ENCODE results near the gene SLC47A2.

The SLC47A2 gene

DNA sequence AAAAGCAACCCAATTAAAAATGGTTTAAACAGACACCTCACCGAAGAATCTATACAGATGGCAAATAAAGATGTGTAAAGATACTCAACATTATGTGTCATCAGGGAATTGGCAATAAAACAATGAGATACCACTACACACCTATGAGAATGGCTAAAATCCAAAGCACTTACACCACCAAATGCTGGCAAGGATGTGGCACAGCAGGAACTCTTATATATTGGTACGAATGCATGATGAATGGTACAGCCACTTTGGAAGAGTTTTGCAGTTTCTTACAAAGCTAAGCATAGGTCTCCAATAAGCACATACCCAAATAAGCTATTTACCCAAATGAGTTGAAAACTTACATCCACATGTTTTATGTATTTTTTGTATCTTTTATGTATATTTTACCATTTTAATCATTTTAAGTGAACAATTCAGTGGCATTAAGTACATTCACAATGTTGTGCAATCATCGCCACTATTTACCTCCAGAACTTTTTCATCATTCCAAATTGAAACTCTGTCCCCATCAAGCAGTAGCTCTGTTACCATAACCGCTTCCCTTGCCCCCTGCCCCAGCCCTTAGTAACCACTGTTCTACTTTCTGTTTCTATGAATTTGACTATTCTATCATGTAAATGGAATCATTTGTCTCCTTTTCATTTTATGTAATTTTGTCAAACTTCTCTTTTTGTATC lies 74.6 kb downstream of the SLC47A2 start:
- TF ChIP-seq, protein P1, sequence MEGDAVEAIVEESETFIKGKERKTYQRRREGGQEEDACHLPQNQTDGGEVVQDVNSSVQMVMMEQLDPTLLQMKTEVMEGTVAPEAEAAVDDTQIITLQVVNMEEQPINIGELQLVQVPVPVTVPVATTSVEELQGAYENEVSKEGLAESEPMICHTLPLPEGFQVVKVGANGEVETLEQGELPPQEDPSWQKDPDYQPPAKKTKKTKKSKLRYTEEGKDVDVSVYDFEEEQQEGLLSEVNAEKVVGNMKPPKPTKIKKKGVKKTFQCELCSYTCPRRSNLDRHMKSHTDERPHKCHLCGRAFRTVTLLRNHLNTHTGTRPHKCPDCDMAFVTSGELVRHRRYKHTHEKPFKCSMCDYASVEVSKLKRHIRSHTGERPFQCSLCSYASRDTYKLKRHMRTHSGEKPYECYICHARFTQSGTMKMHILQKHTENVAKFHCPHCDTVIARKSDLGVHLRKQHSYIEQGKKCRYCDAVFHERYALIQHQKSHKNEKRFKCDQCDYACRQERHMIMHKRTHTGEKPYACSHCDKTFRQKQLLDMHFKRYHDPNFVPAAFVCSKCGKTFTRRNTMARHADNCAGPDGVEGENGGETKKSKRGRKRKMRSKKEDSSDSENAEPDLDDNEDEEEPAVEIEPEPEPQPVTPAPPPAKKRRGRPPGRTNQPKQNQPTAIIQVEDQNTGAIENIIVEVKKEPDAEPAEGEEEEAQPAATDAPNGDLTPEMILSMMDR (conservative IDR thresholded peaks at IDR 0.05; ENCODE audit: low read length), result no peak
- no peak for TF ChIP-seq EZH2phosphoT487 (IDR thresholded peaks at IDR 0.05; ENCODE audit: borderline replicate concordance)
- Histone ChIP-seq H2AFZ (ENCODE audit: low read length) (no peak overlapping the region; the same call in 1 of the 2 replicates), H3K27me3 (ENCODE audit: insufficient read depth, low read length, poor library complexity, severe bottlenecking) (no peaks in the 10 kb centered on the region), H3K79me2 (ENCODE audit: insufficient read depth, low read length) (no peaks in the 10 kb centered on the region), H3K9me3 (ENCODE audit: insufficient read depth, low read depth, low read length) (no peaks in the 10 kb centered on the region), H3K4me3 (ENCODE audit: low read length, poor library complexity, severe bottlenecking) (no peak overlapping the region), H3K4me2 (ENCODE audit: low read depth, low read length, poor library complexity, severe bottlenecking) (no peak overlapping the region), H3K36me3 (ENCODE audit: insufficient read depth, low read length) (no peaks in the 10 kb centered on the region), H3K9ac (ENCODE audit: low read depth, low read length, poor library complexity, severe bottlenecking) (no peak overlapping the region), H3K4me1 (ENCODE audit: insufficient read depth, low read length, poor library complexity, severe bottlenecking) (no peaks in the 10 kb centered on the region), H3F3A (ENCODE audit: low read depth) (no peaks in the 10 kb centered on the region), H3K9me2 (replicated peaks; ENCODE audit: low read depth, low read length) (no peaks in the 10 kb centered on the region), H4K20me1 (ENCODE audit: insufficient read depth, low read length, poor library complexity, severe bottlenecking) (no peaks in the 10 kb centered on the region)

DNA sequence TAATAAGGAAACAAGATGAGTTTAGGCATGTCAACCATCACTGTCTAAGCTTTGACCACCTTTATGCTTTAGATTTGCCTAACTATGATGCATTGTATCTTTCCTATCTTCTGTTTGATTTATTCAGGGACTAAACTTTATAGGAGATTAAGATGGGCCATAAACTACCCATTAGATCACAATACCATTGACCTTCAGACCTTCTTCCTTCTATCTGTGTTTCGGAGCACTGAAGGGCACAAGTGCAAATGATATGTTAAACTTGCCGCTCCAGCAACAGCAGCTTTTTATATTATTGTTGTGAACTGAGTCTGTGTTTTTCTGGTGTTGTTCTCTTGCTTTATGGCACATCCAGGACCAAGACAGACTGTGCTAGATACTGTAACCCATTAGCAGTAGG lies 84.5 kb downstream of the SLC47A2 start:
- H4K20me1 ChIP-seq (ENCODE audit: insufficient read depth, low read length, poor library complexity, severe bottlenecking), result no peaks in the 10 kb centered on the region
- no peaks in the 10 kb centered on the region for H3K4me1 ChIP-seq (ENCODE audit: insufficient read depth, low read length, poor library complexity, severe bottlenecking)
- H3F3A ChIP-seq (ENCODE audit: low read depth), result no peaks in the 10 kb centered on the region
- no peak overlapping the region for H3K9ac ChIP-seq (ENCODE audit: low read depth, low read length, poor library complexity, severe bottlenecking)
- H2AFZ ChIP-seq (ENCODE audit: low read length), result no peak overlapping the region
- no peaks in the 10 kb centered on the region for H3K9me3 ChIP-seq (ENCODE audit: insufficient read depth, low read depth, low read length)
- no peaks in the 10 kb centered on the region for H3K36me3 ChIP-seq (ENCODE audit: insufficient read depth, low read length)
- no peak for TF ChIP-seq EZH2phosphoT487 (IDR thresholded peaks at IDR 0.05; ENCODE audit: borderline replicate concordance)
- TF ChIP-seq, protein P1 (conservative IDR thresholded peaks at IDR 0.05; ENCODE audit: low read length), result no peak
- no peak overlapping the region for H3K4me3 ChIP-seq (ENCODE audit: low read length, poor library complexity, severe bottlenecking)
- H3K4me2 ChIP-seq (ENCODE audit: low read depth, low read length, poor library complexity, severe bottlenecking), result no peak overlapping the region
- H3K9me2 ChIP-seq (replicated peaks; ENCODE audit: low read depth, low read length), result no peaks in the 10 kb centered on the region
- H3K27me3 ChIP-seq (ENCODE audit: insufficient read depth, low read length, poor library complexity, severe bottlenecking), result no peaks in the 10 kb centered on the region
- H3K79me2 ChIP-seq (ENCODE audit: insufficient read depth, low read length), result no peaks in the 10 kb centered on the region

DNA sequence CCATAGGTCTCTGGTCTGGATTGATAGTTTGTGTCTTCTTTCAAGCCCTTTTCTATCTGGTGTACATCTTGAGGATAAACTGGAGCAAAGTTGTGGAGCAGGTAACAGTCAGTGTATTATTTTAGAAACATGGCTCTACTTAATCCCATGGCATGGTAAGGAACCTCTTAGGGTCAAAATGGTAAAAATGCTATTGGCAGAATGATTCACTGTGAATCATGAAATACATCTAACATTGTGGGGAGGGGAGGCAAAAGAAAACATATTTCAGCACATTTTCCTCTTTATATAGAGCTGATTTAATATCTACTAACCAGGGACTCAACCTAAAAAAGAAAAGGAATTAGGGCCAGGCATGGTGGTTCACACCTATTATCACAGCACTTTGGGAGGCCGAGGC lies 85.7 kb downstream of the SLC47A2 start:
- Histone ChIP-seq H3F3A (ENCODE audit: low read depth) (no peaks in the 10 kb centered on the region), H3K27me3 (ENCODE audit: insufficient read depth, low read length, poor library complexity, severe bottlenecking) (no peaks in the 10 kb centered on the region), H3K9me2 (replicated peaks; ENCODE audit: low read depth, low read length) (no peaks in the 10 kb centered on the region), H4K20me1 (ENCODE audit: insufficient read depth, low read length, poor library complexity, severe bottlenecking) (no peaks in the 10 kb centered on the region), H3K79me2 (ENCODE audit: insufficient read depth, low read length) (no peaks in the 10 kb centered on the region), H2AFZ (ENCODE audit: low read length) (no peak overlapping the region), H3K4me3 (ENCODE audit: low read length, poor library complexity, severe bottlenecking) (no peak overlapping the region), H3K36me3 (ENCODE audit: insufficient read depth, low read length) (no peaks in the 10 kb centered on the region), H3K4me1 (ENCODE audit: insufficient read depth, low read length, poor library complexity, severe bottlenecking) (no peaks in the 10 kb centered on the region), H3K4me2 (ENCODE audit: low read depth, low read length, poor library complexity, severe bottlenecking) (no peak overlapping the region), H3K9ac (ENCODE audit: low read depth, low read length, poor library complexity, severe bottlenecking) (no peak overlapping the region), H3K9me3 (ENCODE audit: insufficient read depth, low read depth, low read length) (no peaks in the 10 kb centered on the region)
- TF ChIP-seq EZH2phosphoT487 (IDR thresholded peaks at IDR 0.05; ENCODE audit: borderline replicate concordance), result no peak
- TF ChIP-seq, protein P1 (conservative IDR thresholded peaks at IDR 0.05; ENCODE audit: low read length), result no peak

Data from Loucy (cell line).